A172 (cell line): ENCODE measurements around the gene RAB6D. TPM values are rescaled to one million over a fixed set of nuclear protein-coding genes. Genes with fewer than 3 reads are reported as not detected.
A peak's percentile ranks its signal among the peaks of the same experiment; 100 is the strongest.
"Not testable (repeated sequence)": the region's sequence is repeated elsewhere in the genome, so short reads cannot be mapped to it uniquely, and the experiment has no call there.

ENCODE experiments used
- DNase-seq: peaks from one replicate; pipeline ENCODE4 v3.0.0-alpha.2; 2015; ENCODE audit warnings: low spot score
- total RNA-seq: library from RNA; depleted of rRNA; stranded (reverse); fragments of >200 nt; shearing (Covaris generic); gene quantifications from 2 replicates; pipeline ENCODE4 v1.2.3, GENCODE V29; 2014; rRNA removed

Gene RAB6D
- total RNA-seq, 1 experiment from 2014 or later = not detected

DNA sequence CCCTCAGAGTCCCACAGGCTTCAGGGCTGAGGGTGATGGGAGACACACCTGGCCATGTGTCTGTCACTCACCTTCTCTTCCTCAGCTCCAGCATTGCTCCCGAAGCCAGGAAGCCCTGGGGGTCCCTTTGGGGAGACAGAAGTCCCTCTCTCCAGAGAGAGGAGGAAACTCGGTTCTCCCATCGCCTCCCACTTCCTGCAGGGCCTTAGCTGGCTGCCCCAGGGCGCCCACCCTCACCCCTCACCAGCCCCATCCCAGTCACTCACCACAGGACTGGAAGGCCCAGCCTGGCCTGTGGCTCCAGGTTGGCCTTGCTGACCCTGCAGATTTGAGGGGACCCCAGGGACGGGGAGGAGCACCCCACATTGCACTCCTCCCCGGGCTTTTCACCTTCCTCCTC is 2.7 kb upstream of the RAB6D start:
- DNase-seq = no peak

DNA sequence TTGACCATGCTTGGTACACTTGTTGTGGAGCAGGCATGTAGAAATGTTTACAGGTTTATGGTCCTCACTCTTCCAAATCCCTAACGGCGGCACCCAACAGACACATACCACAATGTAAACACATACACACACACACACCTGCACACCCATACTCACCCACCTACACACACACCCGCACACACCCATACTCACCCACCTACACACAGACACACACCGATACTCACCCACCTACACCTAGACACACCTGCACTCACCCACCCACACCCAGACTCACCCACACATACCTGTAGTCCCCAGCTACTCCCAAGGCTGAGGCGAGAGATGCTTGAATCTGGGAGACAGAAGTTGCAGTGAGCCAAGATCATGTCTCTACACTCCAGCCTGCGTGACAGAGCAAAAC is 1.5 kb upstream of the RAB6D start:
- DNase-seq = no peak

DNA sequence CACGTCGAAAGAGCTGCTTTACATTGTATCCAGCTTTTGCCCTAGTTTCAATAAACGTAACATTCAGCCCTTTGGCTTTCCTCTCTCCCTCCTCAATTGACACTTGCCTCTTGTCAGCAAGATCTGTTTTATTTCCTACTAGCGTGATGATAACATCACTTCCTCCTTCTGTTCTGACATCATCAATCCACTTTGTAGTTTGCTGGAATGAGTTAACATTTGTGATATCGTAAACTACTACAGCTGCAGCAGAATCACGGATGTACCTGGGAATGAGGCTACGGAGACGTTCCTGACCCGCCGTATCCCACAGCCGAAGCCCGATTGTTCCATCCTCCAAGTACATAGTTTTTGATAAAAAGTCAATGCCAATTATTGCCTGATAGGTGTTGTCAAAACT is 755 bp downstream of the RAB6D start:
- not testable (repeated sequence) for DNase-seq

DNA sequence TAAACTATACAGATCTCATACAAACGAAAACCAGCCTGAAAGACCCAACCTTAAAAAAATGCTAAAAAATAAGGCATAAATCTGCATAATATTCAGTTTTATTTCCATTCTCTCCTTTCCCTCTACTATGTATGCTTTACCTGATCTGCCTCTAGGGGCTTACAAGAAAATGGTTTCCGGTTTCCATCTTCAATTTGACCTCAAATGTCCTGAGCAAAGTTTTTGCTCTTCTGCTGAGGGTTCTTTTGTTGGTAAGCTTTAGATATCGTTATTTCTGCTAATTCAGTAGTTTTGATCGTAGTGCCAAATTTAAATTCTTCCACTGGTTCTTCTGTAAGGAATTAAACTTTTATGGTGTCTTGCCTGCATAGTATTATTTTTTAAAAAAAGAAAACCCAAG is 2.2 kb downstream of the RAB6D start:
- not testable (repeated sequence) for DNase-seq

DNA sequence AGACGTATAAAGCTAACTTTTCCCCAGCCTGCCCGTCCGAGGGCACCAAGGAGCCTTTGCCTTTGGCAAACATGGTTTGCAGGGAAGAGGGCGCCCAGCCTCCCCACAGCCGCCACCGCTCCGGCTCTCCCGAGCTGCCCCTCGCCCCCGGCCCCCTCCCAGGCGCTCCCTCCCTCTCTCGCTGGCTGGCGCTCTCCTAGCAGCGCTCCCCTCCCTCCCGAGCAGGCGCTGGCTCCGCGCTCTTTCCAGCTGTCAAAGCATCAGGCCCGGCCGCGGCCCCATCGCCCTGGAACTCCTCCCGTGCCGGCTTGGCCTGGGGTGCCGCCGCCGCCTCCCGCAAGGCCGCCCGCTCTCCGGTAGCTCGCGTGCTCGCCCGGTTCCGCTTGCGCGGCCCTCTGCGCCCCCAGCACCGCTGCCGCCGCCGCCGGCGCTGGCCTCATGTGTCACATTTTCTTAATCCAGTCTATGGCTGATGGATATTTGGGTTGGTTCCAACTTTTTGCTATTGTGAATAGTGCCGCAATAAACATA is 10.7 kb downstream of the RAB6D start:
- not testable (repeated sequence) for DNase-seq

DNA sequence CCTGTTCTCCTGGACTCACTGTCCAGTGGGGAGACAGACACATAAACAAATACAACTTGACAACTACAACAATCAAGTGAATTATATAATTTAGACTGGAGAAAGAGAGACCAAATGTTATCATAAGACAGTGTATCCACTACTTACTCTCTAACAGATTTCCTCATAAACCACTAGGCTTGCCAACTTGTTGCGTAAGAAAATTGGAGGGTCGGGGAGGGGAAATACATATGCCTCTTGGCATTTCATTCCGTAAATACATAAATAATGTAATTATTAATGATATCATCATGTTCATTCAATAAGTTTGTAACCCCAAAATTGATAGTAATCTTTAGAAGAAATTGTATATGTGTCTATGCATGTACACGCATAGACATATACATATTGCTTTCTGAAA is 14.9 kb downstream of the RAB6D start:
- DNase-seq = no peak

DNA sequence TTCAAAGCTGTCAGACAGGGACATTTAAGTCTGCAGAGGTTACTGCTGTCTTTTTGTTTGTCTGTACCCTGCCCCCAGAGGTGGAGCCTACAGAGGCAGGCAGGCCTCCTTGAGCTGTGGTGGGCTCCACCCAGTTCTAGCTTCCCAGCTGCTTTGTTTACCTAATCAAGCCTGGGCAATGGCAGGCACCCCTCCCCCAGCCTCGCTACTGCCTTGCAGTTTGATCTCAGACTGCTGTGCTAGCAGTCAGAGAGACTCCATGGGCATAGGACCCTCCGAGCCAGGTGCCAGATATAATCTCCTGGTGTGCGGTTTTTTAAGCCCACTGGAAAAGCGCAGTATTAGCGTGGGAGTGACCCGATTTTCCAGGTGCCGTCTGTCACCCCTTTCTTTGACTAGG is 16.9 kb downstream of the RAB6D start:
- not testable (repeated sequence) for DNase-seq

DNA sequence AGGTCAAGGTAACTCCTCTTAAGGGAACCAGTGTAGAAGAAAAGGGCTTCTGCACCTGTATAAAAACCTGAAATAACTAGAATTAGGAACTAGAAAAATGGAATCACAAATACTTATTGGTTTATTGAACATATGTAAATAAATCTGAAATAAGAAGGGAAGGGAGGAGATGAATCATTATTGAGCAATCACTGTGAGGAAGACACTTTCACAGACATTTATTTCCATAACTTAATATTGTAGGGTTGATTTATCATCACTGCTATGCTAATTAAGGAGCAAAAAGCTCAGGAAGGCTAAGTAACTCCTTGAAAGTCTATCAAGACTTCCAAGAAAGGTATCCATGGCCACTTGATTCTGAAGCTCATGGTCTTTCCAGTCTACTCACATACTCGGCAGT is 24.7 kb downstream of the RAB6D start:
- not testable (repeated sequence) for DNase-seq

DNA sequence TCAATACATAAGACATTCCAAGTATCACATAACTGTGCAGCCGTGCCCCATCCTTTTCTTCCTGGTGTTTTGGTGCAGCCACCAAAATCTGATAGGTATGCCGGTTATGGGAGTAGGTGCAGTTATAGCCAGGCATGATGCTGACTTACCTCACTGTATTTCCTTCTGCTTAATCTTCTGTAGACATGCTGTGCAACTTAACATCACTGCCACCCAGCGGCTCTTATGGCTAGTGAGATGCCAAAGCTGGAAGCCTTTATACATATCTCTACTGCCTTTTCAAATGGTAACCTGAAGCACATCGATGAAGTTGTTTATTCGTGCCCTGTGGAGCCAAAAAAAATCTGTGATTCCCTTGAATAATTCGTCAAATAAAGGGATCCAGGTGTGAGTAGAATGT is 28.6 kb downstream of the RAB6D start:
- peak; percentile 51 for DNase-seq

DNA sequence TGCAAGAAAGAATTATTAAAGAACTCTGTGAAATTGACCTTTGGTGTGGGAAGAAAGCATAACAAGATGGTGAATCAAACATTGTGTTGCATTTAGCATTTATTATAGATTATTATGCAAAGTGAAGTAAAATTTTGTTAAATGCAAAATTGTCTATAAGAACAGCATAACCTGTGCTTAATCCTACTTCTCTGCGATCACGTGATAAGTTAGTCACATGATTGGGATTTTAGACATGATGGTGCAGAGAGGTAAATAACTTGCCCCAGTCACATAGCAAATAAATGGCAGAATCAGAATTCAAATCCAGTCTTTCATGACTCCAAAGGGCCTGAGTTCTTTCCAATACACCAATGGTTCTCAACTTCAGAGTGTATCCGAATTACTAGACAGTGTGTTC is 31.3 kb downstream of the RAB6D start:
- not testable (repeated sequence) for DNase-seq

DNA sequence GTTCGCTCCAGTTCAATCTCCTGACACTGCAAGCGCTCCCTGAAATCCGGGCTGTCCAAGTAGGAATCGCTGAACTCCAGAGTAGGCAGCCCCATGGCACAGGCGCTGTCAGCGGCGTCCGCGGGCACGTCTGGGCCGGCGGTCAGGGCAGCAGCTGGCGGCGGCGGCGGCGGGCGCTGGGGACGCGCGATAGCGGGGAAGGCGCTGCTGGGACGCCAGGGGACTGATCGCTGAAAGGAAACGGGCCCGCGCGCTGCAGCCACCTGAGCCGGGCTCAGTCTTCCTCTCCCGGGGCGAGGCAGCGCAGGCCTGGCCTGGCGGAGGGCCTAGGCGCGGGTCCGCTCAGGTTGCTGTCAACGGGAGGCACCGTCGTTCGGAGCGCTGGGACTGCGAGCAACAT is 33.0 kb downstream of the RAB6D start:
- not testable (repeated sequence) for DNase-seq

DNA sequence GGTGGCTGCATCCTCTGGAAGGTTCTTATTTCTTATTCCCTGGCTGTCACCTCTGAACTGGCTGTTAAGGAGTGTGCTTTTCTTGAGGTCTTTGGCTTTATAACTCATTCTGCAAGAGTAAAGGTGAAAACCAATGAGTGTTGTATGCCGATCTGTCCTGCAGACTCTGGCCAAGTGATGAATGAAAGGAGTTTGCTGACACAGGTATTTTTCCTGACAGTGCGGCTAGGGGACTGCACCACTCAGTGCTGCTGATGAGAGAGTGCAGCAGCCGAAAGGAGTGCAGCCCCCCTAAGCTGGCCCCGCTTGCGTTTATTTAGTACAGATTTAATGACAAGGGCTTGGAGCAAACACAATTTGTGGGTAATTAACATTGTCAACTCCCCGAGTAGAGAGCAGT is 41.8 kb downstream of the RAB6D start:
- DNase-seq = no peak

DNA sequence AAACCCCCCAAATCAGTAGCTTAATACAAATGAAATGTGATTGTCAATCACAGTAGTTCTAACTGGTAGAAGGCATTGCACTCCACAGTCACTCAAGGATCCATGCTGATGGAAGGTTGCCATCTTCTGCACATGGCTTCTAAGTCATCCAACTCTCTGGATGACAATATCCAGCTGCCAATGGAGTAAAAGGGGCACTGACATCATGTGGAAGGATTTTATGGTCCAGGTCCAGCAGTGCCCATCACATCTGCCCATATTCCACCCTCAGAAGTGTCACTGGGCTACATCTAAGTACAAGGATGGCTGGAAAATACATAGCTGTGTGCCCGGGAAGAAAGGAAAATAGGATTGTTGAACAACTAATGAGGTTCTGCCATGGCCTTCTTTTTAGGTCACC is 42.6 kb downstream of the RAB6D start:
- DNase-seq = not testable (repeated sequence)

DNA sequence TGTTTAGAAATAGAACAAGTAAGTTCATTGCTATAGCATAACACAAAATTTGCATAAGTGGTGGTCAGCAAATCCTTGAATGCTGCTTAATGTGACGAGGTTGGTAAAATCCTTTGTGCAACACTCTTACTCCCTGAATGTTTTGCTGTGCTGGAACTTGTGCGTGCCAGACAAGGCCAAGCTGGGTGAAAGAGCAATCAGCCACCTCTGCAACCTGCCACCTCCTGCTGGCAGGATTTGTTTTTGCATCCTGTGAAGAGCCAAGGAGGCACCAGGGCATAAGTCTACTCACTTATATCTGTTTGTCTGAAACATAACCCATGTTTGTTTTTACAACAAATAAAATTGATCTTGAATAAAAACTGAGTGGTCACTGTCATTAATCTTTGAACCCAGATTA is 53.0 kb downstream of the RAB6D start:
- not testable (repeated sequence) for DNase-seq

Other genes with a start within 250 kb of the RAB6D start
- not detected in 2 replicates for gene POTEE, start 154.6 kb downstream of the RAB6D start, total RNA-seq
- gene TUBA3D, start 112.0 kb upstream of the RAB6D start, total RNA-seq = not detected in 2 replicates
- gene MZT2A, start 128.2 kb upstream of the RAB6D start, total RNA-seq = 197 and 243 TPM in 2 replicates
- 92.8 and 117 TPM in 2 replicates for gene CCDC74A, start 163.7 kb upstream of the RAB6D start, total RNA-seq